DMS153 (cell line): ENCODE measurements around the gene SMPX.

ENCODE experiments used
- DNase-seq: peaks from one replicate; lab custom pipeline; 2025; lab: John Stamatoyannopoulos, UW

Gene SMPX

DNA sequence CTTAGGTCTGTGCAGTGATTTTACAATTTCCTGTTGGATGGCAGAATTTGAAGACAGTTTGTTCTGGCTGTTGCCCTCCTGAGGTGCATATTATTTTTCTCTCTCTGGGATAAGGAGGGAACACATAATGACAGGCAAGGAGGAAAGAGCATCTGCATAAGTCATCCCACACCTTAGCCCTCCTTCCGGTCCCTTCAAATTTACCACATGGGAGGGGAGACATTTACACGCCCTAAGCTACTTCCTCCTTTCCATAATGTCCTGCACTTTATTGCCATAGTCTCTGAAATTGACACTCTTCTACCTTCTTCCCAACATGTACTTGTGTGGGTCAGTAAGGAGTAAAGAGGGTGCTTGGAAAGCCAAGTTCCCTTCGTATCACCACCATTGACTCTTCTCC is 13.9 kb downstream of the SMPX start:
- DNase-seq: no peak

DNA sequence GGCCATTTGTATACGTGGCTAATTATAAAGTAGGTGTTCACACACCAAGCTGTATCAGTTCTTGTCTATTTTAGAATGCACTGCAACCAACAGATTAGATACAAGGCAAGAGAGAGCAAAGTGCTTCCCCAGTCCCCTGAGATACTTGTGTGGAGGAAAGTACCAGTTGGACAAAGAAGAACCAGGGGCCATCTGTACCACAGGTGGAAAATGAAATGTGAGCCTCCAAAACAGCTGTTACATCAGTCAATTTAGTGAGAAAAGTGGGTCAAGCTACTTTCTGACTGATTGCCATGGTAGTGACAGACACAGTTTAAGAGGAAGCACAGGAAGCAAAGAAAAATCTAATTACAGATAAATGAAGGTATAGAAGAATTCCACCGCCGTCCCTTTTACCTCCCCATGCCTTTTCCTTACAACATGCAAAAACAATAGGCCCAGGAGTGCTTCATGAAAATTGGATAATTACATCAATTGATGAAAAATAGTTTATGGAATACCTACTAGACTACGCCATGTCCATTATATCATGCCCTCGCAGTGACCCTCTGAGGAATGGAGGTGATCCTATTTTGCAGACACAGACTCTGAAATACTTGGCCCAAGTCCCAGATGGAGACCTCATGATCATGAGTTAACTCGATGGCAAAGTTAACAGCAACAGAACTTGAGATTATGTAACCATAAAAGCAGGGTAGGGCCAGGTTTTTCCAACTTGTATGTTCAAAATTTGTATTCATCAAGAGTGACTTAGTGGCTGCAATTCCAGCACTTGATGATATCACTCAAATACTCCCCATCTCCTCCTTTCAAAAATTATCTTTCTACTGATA is 15.8 kb downstream of the SMPX start:
- peak; percentile 17 for DNase-seq

DNA sequence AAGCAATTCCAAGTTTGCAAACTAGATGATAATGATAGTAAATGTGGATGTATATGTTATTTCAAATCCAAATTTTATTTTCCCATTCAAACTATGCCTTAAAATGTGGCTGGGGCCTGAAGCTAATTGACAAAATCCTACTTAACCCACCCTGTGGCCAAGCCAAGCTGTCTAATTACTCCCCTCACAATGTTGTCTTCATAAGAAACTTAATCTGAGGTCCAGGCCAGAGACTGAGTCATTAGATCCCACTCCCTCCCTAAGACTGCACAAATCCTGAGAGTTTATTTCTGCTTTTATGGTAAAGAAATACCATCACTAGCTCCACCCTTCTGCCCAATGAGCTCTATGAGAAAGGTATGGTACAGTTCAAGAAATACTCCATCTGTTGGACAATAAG is 16.6 kb downstream of the SMPX start:
- DNase-seq: no peak

DNA sequence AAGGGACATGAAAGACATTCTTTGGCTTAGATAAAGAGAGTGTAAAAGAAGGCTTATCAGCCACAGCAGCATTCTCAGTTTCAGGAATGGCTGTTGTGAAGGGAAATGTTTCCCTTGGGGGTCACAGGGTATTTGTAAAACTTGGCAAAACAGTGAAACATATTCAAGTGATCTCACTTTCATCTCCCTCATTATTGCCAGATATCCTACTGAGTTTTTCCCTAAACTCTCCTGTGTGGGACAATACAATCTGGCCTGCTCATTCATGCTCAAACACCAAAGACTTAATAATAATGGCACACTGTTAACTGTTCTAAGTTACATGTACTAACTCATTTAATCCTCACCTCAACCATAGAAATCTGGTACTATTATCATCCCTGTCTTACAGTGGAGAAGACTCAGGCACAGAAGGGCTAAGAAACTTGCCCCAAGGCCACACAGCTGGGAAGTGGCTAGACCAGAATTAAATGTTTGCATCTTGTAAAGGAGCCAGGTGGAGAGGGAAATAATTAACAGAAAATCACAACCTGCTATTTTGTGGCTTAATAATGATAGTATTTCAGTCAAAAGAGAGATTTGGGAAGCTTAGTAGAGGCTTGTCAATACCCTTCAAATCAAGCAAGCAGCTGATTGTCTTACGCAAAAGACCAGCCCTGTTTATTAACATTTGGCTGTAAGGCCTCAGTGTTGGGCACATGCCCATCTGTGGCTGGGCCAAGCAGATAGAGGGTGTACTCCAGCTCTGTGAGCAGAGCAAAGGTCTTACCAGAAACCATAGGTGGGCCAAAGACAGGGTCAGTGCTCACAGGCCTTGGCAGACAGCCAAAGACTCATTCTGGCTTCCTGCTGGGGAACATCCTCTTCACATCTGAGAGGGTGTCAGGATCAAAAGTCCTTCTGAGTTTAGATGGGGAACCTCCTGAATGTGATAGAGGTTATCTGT is 17.3 kb downstream of the SMPX start:
- no peak for DNase-seq

DNA sequence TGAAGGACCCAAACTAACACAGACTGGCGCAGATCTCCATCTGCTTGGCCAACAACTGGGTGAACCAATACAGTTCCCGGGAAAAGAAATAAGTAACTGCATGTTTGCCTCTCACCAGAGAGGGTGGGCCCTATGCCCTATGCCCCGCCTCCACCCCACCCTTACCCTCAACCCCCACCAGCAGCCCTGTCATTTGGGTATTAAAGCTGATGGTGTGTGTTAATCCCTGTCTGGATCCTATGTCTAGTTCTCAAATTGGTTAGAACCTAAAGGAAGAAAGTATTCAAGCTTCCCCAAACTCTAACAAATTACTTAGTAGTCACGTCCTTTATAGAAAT is 19.0 kb downstream of the SMPX start:
- DNase-seq: no peak

DNA sequence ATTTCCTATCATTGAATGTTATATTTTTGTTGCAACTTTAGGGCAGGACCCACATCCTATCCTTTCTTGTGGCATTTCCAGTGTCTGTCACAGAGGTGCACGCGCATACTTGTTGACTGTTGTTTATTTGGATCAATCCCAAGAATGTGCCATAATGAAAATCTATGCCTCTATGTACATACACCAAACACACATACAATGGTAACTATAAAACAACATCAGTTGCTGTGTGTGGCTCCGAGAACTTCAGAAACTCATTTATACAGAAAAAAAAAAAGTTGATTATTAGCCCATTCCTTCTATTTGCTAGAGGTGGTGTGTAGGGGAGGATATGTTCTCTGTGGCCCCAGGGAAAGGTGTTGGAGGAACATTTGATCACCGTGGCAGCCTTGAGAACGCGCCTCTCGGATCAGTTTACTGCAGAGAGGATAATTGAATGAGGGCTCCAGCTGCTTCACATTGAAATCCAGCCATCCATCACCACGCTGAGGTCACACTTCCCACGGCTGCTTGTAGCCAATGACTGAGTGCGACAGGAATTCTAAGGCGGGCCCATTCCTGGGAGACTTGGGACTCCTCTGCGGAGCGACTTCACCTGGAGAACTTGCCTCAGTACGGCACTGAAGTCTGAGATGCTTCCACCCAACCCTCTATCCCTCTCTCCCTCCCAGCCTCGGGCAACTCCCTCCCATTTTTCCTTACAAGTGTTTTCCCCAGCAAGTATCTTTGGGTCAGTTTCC is 19.5 kb downstream of the SMPX start:
- DNase-seq: peak; percentile 22

DNA sequence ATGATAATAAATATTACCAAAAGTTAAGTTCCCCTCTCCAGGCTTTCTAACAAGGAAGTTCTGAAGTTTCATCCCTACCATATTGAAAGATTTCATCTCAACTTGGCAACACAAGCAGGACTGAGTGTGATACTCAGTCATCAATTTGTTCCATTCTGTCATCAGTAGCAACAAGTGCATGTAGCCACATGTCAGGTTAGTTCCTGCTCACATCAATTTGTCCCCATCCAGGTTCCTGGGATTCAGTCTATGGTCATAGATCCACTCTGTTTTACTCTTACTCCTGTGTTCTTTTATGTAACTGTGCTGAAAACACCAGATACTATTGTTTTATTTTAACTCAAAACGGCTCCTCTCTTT is 22.2 kb downstream of the SMPX start:
- no peak for DNase-seq

DNA sequence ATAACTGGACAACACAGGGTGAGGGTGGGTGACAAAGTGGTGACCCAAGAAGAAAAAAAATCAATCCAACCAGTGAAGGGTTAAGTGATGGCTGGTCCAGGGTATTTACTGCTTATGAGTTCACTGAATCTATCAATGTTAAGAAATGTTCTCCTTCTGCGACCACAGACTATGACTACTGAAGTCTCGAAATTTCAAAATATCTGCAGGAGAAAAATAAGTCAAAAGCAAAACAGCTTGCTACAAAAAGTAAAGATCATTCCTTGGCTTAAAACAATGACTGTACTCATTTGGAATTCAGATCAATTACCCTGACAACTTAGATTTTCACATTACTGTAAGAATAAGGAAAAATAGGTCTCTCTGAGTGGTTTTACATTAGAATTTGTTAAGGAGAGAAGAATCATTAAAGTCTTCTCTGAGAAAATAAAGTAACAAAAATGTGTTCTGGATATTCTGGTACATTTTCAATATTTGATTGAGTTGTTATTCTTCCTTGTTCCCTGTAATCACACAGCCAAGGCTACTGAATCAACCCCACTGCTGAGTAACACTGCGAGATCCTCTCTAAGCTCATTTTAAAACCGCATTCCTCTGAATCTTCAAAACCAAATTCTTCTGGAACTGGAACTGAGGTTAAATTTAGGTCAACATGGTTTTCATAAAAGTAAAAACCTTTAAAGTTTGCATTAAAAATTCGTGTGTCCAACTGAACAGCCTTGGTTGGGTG is 22.7 kb downstream of the SMPX start:
- no peak for DNase-seq

DNA sequence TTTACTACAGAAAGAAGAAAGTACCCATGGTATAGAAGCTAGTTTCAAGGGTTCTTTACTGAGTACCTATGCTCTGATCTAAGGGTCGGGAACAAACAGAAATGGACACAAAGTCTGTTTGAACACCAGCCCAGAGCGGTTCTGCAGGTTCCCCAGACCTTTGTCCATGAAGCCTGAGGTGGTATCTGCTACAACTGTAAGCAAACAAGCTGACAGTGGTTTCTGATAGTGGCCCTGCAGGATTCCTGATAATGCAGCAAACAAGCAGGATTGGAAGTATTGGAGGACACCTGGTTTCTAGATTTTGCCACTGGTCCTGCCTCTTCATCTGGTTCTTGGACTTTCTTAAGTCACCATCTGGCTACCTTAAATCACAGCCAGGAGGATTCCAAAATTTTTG is 23.7 kb downstream of the SMPX start:
- no peak for DNase-seq

DNA sequence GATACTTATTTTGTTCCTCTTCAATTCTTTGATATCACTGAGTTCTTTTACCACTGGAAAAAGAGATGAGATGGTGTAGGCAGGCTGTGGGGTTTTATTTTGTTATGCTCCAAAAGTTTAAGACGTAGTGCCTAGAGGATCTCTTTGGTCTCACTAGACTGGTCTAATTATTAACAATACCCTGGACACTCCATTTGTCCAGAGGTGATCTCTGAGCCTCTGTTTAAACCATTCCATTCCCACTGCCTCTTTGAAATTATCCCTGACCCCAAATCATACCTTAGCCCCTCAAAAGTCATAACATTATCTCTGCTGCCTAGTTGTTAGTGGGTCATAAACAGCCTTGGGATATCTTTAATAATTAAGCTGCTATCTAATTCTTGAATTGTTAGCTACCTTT is 24.2 kb downstream of the SMPX start:
- no peak for DNase-seq

DNA sequence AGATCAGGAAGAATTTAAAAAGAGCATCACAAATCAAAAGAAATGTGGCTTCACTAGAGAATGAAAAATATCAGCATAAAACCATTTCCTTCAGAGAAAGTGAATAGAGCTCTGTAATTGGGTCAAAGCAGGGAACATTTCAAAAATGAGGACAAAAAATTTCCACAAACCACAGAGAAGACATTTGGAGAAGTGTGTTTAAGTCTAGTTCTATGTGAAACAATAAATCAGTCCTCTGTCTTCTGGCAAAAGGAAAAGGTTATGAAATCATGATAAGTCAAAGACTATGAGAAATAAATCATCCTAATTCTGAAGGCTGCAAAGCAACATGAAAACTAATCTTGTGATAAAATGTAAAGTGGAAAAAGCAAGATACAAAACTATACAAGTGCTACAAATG is 27.9 kb downstream of the SMPX start:
- no peak for DNase-seq

DNA sequence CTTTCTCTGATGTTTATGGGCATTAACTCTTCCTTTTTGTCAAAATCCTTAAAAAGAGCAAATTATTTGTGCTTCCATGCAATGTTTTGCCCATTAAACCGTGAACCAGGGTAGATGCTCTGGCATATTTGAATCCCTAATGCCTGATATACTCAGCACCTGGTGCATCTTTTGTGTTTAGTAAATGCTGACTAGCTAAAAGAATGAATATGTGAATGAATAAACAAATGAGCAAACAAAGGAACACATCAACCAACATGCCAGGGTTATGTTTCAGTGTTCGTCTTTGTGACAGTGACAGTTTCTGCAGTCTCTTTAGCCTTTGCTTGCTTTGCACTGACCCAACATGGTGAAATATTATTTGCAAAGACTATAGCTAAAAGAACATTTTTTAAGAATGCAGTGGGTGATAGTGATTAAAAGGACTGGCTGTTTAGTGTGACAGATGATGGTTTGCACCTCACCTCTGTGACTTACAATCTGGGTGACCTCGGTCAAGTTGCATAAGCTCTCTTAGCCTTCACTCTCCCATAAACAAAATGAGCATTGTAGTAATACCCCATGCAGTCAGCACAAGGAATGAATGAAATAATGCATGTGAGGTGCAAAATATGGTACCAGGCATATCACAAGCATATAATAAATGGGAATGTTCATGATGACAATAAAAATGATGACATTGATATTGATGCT is 29.5 kb downstream of the SMPX start:
- no peak for DNase-seq

DNA sequence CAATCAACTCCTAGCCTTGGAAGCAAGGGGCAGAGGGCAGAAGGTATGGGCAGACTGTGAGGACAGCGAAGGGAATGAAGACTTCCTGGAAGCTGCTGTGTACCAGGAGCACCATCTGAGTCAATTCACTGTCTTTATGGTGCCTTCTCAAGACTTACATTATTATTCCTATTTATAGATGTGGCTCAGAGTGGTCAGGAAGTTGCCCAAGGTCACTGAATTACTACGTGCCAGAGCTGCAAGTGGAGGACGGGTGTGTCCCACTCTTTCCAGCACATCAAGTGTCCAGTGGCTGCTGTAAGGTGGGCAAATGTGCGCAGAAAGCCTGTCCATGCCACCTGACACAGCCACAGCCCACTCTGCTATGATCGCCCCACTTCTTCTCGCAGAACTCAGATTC is 32.0 kb downstream of the SMPX start:
- no peak for DNase-seq

DNA sequence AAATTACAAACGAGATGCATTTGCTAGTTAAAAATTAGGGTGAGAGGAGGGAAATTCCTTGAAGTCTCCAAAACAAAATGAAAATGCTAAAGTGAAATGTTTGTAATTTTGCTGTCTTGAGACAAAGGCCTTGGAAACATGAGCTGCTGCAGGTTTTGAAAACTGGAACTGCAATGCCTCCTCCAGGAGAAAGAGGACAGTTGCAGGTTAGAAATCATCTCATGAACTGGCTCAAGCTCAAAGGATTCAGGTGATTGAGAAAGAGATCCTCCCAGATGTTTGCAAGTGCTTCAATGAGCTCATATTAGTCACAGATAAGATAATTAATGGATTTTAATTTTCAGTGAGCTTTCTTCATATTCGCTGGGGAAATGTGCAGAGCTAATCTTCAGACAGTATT is 32.4 kb downstream of the SMPX start:
- peak; percentile 6 for DNase-seq

DNA sequence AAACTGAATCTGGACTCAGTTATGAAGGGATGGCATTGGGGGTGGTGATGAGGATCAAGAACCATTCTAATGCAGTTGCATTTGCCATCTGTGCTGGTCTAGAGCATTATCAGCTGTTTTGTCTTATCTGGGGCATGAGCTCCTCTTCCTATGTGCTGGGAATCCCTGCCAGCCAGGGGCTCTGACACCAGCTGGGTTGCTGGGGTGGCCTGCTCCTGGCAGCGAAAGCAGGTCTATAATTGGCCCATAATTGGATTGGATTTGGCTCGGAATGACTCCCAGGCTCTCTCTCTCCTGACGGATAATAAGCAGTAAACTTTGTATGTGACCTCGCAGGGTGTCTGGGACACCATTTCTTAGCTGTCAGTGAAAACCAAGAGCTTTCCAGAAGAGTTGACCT is 34.1 kb downstream of the SMPX start:
- DNase-seq: no peak

DNA sequence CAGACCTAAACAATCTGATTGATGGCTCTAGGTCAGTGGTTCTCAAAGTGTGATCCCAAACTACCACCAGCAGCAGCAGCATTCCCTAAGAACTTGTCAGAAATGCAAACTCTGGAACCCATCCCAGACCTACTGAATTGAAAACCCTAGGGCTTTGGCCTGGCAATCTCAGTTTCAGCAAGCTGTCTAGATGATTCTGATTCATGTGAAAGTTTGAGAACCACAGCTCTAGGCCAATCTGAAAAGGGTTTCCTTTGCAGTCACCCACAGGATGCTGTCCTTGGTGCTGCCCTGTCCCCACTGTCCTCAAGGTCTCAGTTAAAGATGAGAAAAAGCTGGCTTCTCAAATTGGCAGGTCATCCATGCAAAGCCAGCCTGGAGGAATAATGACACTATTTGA is 34.8 kb downstream of the SMPX start:
- no peak for DNase-seq

DNA sequence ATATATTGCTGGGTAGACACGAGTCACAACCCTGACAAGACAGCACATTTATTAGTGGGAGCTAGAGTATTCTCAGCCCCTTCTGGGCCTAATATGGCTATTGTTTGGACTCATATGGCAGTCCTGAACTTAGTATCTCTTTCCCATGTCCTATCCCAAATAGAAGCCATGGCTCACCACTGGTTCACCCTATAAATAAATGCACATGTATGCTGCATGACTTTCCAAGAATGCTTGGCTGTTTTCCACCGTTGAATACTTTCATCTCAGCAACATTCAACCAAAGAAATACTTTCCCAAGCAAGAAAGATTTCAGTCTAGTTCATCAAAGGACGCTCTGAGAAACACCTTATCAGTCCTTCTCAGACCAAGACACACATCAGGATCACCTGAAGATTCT is 36.7 kb downstream of the SMPX start:
- DNase-seq: no peak

DNA sequence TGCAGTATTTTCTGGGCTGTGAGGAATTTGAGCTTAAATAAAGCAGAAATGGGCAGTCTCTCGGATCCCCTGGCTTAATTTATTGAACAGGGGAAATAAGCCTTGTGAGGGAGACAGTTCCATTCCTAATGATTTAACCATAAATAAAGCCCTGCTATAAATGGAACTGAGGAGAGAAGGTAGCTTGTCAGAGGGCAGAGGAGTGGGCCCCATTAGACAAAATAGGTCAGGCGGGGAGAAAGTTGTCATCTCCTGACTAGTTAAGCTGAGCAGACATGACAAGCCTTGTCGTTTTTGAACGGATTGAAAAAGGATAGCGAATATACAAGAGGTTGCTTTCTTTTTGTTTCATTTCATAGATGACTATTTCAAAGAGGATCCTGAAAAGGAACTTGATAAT is 39.3 kb downstream of the SMPX start:
- DNase-seq: no peak

DNA sequence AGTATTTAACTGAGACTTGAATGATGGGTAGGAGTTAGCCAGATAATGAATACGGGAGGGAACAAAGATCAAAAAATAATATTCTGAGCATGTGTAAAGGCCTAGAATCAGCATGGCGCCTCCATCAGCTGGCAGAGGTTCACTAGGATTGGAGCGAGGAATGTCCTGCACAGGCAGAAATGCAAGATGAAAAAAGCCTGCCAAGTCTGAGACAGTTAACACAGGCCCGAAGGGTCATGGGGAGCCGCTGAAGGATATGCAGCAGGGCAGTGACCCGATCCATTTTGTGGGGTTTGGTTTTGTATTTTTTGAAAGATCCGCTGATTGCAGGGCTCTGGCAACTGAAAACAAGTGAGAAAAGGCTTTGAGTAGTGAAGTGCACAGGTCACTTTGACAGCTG is 40.1 kb downstream of the SMPX start:
- DNase-seq: no peak

DNA sequence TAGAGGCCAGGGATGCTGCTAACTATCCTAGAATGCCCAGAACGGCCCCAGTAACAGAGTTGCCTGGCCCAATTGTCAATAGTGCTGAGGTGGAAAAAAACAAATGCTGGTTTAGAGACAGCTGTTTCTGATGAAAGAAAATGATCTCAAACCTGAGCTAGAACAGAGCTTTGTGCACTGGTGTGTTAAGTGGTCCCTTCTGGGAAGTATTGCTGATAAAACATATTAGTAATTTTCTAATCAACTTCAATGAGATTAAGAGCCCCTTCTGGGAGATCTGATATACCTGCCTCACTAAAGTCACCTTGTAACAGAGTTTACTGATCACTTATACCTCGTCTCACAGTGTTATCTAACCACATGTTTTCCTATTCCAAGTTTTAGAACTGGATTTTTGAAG is 42.1 kb downstream of the SMPX start:
- no peak for DNase-seq

DNA sequence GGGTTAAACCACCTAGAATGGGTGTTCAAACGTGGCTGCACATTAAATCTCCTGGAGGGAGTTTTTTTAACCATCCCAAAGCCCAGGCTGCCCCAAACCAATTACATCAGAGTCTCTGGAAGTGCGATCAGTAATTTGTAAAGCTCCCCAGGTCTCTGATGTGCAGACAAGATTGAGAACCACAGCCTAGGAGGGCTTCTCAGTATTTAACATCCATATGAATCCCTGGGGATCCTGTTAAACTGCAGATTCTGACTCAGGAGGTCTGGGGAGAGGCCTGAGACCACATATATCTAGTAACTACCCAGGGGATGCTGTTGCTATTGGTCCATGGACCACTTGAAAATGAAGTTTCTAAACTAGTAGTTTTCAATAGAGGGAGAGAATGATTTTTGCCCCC is 42.6 kb downstream of the SMPX start:
- DNase-seq: no peak

DNA sequence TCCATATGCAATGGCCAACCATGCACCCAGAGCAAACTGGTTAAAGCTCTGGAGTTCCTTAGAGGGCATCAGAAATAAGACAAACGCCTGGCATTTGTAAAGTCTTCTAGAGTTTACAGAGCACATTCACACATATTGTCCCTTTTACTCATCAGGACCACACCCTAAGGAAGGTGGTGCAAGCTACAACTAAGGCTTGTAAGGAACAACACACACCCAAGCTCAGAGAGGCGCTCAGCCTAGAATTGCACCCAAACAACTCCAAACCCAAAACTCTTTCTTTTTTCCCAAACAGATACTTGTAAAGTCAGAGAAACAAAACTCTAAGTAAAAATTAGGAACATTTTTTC is 46.1 kb downstream of the SMPX start:
- no peak for DNase-seq
